Activated T-helper 17 cell treated with anti-CD3 and anti-CD28 coated beads, Interleukin-2, amount 50 U/mL, for 72 hours (primary cell): Measurements from ENCODE around the gene KIF21B. TPM values are rescaled to one million over a fixed set of nuclear protein-coding genes. Genes with fewer than 3 reads are reported as not detected.

ENCODE experiments used
- ATAC-seq: fragments of 150-1000 bp; cut with Tn5 transposase; replicated peaks from 2 replicates; pipeline ENCODE4 v1.10.0; 2021; ENCODE audit warnings: mild to moderate bottlenecking, moderate library complexity
- H3K27ac Mint-ChIP-seq: one replicate; pipeline ENCODE4 v1.8.0; 2022; ENCODE audit warnings: mixed read lengths
- H3K27me3 Mint-ChIP-seq: one replicate; pipeline ENCODE4 v1.8.0; 2022; ENCODE audit warnings: mixed read lengths
- H3K36me3 Mint-ChIP-seq: one replicate; pipeline ENCODE4 v1.8.0; 2022; ENCODE audit warnings: low read depth, mild to moderate bottlenecking, mixed read lengths
- H3K4me1 Mint-ChIP-seq: one replicate; pipeline ENCODE4 v1.8.0; 2022; ENCODE audit warnings: mixed read lengths
- H3K4me3 Mint-ChIP-seq: one replicate; pipeline ENCODE4 v1.8.0; 2022; ENCODE audit warnings: mild to moderate bottlenecking, mixed read lengths
- H3K9me3 Mint-ChIP-seq: one replicate; pipeline ENCODE4 v1.8.0; 2022; ENCODE audit warnings: mixed read lengths
- total RNA-seq, 2 donors: library from RNA; stranded (reverse); gene quantifications; one replicate each; pipeline ENCODE4 v1.2.3, GENCODE V29; 2022

The KIF21B gene
- total RNA-seq, 2 donors from 2014 or later = 64.2 to 102 TPM

DNA sequence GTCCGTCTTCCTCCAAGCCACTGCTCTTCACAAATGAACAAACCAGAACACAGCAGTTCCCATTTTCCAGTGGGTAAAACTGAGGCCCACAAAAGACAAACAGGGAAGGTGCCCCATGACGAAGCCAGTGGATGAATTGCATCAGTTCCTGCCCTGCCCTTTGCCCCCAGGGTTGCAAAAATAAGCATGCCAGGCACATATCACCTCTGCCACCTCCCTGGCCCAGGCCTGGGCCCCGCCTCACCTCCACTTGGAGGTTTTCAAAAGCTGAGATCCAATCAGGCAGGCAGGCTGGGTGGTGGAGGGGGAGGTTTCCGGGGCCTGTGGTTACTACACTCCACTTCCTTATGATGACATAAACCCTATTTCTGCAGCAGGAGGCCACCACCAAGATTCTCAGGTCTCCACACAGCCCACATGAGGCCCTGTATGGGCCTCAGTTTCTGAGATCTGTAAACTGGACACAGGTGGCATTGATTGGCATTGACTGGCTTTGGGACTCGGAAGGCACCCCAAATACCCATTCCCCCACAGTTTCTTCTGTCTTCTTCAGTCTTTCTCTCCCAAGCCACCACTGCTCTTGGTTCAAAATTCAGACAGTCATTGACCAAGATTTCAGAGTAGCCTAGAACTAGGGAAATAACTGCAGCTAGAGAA, 4.1 kb downstream of the KIF21B start:
- H3K27ac Mint-ChIP-seq = peak overlapping the region; percentile 98
- H3K9me3 Mint-ChIP-seq = no peaks in the 10 kb centered on the region
- peak; percentile 83 for ATAC-seq
- no peaks in the 10 kb centered on the region for H3K27me3 Mint-ChIP-seq
- H3K4me1 Mint-ChIP-seq = peaks cover 51% of the 10 kb centered on the region
- peaks cover 45% of the 10 kb centered on the region for H3K36me3 Mint-ChIP-seq
- H3K4me3 Mint-ChIP-seq = peak overlapping the region; percentile 99

DNA sequence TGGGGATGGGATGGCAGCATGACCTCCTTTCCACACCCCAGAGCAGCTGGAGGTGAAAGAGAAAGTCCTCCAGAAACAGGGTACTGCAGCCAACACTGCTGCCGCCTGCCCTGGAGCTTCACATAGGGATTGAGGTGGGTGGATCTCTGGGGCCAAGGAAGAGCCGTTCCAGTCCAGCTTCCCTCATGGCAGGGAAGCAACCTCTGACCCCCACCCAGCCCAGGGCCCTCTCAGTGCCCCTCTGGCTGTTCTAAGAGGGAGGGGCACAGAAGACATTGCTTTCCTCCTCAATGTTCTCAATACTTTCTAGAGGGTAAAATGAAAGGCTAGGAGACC, 5.7 kb downstream of the KIF21B start:
- Mint-ChIP-seq H3K9me3 (no peaks in the 10 kb centered on the region), H3K27ac (peak overlapping the region; percentile 98), H3K4me1 (peaks cover 62% of the 10 kb centered on the region), H3K4me3 (peak overlapping the region; percentile 99), H3K36me3 (peaks cover 47% of the 10 kb centered on the region), H3K27me3 (no peaks in the 10 kb centered on the region)
- no peak for ATAC-seq

DNA sequence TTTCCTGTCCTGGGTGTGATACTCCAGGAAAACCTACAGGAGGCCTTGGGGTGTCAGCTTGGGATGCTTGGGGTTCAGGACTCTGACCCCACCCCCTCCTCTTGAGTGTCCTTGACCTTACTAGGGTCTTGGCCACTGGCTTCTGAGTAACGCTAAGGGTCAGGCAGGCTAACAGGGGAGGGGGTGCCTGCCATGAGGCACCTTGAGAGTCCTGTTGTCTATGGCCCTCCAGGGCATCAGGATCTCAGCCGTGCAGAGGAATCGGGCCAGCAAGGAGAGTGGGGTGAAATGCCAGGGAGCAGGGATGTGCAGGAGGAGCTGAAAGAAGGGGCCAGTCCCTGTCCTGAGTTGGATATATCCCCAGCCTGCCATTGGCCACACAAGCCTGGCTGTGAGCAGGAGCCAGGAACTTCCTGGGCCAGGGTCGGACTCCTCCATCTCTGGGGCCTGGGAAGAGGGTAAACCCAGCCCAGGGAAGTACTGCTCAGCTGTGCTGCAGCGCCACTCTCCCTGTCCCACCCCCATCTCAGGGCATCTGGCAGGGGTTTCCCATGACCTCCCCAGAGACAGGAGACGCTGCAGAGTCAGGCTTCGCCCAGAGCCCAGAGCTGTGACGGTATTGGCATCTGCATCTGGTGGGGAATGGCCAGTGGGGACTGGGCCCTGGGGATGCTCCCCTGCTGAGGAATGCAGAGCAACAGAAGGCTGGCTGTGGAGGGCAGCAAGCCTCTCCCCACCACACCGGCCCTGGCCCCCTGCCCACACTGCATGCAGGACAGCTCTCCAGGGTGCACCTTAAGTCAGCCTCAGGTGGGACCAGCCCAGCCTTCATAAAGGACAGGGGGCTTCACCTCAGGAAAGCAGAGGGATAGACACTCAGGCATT, 6.3 kb downstream of the KIF21B start:
- Mint-ChIP-seq H3K9me3 (no peaks in the 10 kb centered on the region), H3K4me3 (peak overlapping the region; percentile 99), H3K36me3 (peaks cover 44% of the 10 kb centered on the region), H3K27me3 (no peaks in the 10 kb centered on the region), H3K27ac (peak overlapping the region; percentile 98), H3K4me1 (peaks cover 68% of the 10 kb centered on the region)
- no peak for ATAC-seq

DNA sequence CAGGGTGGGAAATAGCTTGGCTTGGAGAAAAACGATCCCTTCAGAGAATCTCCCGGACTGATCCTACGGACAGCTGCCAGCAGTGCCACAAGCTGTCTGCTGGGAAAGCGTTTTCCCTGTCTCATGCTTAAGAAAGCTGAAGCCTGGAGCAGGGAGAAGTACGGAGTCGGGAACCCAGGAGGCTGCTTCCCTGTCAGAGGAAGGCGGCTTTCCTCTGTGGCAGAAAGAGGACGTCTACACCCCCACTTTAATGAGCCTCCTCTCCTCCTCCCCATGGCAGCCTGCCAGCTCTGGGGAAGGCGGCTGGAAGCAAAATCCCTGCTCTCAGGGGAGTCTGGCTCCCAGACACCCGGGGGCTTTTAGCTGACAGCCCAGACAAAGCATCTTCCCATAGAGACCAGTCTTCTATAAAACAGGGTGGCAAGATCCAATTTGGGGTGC, 7.3 kb downstream of the KIF21B start:
- Mint-ChIP-seq H3K4me1 (peaks cover 78% of the 10 kb centered on the region), H3K9me3 (no peaks in the 10 kb centered on the region), H3K36me3 (peaks cover 35% of the 10 kb centered on the region), H3K27ac (peak overlapping the region; percentile 98), H3K27me3 (no peaks in the 10 kb centered on the region), H3K4me3 (peak overlapping the region; percentile 99)
- ATAC-seq = no peak

DNA sequence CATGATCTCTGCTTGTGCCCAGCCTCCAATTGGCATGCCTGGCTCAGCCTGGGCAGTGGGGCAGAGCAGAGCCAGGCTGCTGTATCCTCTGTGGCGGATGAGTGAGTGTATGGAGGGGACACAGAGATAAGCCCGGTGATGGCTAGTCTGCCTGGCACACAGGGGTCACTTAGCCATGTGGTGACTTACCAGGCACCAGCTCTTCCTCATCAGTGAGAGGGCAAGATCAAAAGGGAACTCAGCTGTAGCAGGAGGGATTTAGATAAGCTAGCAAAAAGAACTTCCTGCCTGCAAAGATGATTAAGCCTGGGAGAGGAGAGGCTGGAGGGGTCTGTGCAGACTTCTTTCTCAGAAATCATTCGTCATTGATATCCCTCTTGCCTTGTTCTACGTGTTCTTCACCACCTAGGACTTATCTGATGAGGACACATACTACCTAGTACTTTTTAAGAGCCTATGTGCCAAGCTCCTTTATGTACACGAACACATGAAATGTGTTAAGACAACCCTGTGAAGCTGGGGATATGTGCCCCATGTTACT, 7.9 kb downstream of the KIF21B start:
- ATAC-seq = peak; percentile 48
- H3K27ac Mint-ChIP-seq = peak overlapping the region; percentile 98
- peaks cover 29% of the 10 kb centered on the region for H3K36me3 Mint-ChIP-seq
- H3K27me3 Mint-ChIP-seq = no peaks in the 10 kb centered on the region
- H3K4me3 Mint-ChIP-seq = peak overlapping the region; percentile 99
- H3K9me3 Mint-ChIP-seq = no peaks in the 10 kb centered on the region
- peaks cover 76% of the 10 kb centered on the region for H3K4me1 Mint-ChIP-seq

DNA sequence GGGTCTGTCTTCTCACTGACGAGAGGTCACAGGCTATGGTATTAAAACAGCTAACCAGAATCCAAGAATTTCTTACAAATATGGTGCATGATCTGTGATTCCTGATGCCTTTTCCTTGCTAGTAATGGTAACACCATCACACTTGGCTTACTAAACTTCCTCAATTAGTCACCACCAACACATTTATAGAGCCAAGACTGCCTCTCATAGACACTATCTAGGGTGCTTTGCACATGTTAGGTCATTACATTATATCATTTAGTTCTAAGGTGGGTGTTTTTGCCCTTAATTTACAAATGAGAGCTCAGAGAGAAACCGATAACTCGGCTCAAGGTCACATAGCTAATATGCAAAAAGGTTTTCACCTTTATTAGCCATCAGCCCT, 8.7 kb downstream of the KIF21B start:
- peak overlapping the region; percentile 99 for H3K4me3 Mint-ChIP-seq
- H3K27ac Mint-ChIP-seq = peak overlapping the region; percentile 98
- H3K4me1 Mint-ChIP-seq = peaks cover 68% of the 10 kb centered on the region
- ATAC-seq = no peak
- H3K27me3 Mint-ChIP-seq = no peaks in the 10 kb centered on the region
- peaks cover 22% of the 10 kb centered on the region for H3K36me3 Mint-ChIP-seq
- H3K9me3 Mint-ChIP-seq = no peaks in the 10 kb centered on the region

DNA sequence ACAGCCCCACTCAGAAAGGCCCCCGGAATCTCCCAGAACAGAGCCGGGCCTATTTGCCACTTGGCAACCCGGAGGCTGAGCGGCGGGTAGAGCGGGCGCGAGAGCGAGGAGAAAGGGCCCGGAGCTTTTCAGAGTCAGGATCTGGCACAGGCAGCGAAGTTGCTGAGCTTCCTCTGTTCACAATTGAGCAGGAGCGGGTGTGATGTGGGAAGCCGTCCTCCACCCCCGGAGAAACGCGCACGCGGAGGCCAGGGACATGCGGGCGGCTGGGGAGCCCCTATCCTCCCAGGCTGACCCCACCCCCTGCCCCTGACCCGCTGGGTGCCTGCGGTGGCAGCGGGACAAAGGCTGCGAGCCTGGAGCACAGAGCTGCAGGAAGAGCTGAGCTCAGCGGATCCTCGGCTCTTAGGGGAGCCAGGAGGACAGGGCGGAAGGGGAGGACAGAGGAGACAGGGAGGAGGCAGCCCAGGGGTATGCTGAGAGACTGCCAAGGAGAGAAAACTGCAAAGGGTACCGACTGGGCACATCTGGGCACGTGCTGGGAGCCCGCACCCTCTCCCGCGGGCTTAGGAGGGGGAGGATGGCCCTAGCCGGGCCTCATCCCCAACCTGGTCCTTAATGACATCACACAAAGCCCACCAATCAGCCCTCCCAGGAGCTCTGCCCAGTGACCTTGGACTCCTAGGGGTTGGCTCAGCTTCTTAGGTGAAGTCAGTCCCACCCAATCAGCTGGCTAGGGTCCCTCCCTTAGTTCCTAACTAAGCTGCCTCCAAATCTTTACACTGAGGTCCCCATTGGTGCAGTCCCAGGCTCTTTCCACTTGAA, 9.3 kb downstream of the KIF21B start:
- Mint-ChIP-seq H3K9me3 (no peaks in the 10 kb centered on the region), H3K4me3 (peak overlapping the region; percentile 99), H3K27me3 (no peaks in the 10 kb centered on the region), H3K4me1 (peaks cover 68% of the 10 kb centered on the region), H3K27ac (peak overlapping the region; percentile 98), H3K36me3 (peaks cover 22% of the 10 kb centered on the region)
- no peak for ATAC-seq

DNA sequence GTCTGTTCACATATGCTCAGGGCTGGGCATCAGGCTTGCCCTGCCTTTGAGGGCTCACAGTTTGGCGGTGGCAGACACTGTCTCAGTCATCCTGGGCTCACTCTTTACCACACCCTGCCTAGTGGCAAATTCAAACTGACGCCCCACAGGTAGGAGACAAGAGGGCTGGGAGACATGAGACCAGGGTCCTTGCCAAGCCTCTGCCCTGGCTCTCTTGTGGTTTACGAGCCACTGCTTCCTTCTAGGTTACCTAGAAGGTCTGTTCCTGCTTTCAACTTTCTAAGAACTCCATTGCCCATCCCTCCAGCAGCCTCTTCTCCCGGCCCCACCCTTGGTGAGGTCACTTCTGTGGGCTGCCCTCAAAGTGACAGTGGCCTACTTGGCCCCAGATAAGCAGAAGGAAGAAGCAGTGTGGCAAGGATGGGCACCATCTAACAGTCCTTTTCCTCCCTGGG, 10.5 kb downstream of the KIF21B start:
- no peaks in the 10 kb centered on the region for H3K9me3 Mint-ChIP-seq
- peak; percentile 65 for ATAC-seq
- peak overlapping the region; percentile 73 for H3K4me3 Mint-ChIP-seq
- H3K27ac Mint-ChIP-seq = peak overlapping the region; percentile 92
- peaks cover 17% of the 10 kb centered on the region for H3K36me3 Mint-ChIP-seq
- H3K4me1 Mint-ChIP-seq = peaks cover 60% of the 10 kb centered on the region
- H3K27me3 Mint-ChIP-seq = no peaks in the 10 kb centered on the region

DNA sequence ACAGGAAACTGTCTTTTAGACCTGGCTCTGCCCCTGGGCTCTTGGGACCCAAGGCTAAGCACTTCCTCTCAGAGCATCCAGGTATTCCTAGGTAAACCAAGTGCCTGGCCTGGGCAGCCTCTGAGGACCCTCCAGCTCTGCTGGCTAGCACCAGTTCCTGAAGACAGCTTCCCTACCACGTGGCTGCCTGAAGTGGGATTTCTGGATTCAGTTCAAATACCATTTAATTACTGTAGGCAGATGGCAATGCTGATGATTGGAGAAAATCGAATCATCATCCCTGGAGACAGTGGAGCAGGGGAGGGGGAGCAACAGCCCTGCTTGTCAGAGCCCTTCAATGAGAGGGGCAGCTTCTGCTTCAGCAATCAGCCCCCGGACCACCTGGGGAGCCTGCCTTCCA, 11.9 kb downstream of the KIF21B start:
- H3K27ac Mint-ChIP-seq = peak overlapping the region; percentile 92
- peak overlapping the region; percentile 73 for H3K4me3 Mint-ChIP-seq
- peaks cover 17% of the 10 kb centered on the region for H3K36me3 Mint-ChIP-seq
- no peak for ATAC-seq
- H3K27me3 Mint-ChIP-seq = no peaks in the 10 kb centered on the region
- peaks cover 53% of the 10 kb centered on the region for H3K4me1 Mint-ChIP-seq
- H3K9me3 Mint-ChIP-seq = no peaks in the 10 kb centered on the region

DNA sequence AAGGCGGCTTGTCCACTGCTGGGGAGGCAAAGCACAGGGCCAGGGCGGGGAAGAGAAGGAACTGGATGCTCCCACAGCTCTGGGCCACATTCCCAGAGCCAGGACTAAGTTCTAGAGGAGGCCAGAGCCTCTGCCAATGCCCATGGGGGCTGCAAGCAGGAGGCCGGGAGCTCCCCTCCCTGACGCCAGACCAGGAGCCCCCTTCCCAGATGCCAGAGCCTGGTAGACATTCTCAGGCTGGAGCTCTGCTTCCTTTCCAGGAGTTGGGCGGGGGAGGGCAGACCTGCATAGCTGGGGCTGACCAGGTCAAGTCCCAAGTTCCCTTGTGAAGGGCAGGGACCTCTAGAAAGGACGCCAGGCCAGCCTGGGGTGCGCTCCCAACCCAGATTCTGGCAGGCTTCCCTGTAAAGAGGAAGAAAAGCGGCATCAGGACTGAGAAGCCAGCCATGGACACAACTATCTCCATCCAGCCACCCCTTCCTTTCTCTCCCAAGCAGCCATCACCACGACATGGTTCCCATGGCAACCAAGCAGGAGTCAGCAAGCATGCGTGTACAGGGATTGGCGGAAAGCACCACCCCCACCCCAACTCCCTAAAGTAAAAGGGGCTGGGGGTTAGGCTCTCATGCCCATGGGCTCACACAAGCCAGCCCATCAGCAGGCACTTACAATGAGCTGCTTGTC, 13.4 kb downstream of the KIF21B start:
- Mint-ChIP-seq H3K9me3 (no peaks in the 10 kb centered on the region), H3K27me3 (no peaks in the 10 kb centered on the region), H3K4me3 (no peak overlapping the region), H3K4me1 (peaks cover 43% of the 10 kb centered on the region), H3K27ac (peak overlapping the region; percentile 64), H3K36me3 (peaks cover 17% of the 10 kb centered on the region)
- ATAC-seq = no peak

DNA sequence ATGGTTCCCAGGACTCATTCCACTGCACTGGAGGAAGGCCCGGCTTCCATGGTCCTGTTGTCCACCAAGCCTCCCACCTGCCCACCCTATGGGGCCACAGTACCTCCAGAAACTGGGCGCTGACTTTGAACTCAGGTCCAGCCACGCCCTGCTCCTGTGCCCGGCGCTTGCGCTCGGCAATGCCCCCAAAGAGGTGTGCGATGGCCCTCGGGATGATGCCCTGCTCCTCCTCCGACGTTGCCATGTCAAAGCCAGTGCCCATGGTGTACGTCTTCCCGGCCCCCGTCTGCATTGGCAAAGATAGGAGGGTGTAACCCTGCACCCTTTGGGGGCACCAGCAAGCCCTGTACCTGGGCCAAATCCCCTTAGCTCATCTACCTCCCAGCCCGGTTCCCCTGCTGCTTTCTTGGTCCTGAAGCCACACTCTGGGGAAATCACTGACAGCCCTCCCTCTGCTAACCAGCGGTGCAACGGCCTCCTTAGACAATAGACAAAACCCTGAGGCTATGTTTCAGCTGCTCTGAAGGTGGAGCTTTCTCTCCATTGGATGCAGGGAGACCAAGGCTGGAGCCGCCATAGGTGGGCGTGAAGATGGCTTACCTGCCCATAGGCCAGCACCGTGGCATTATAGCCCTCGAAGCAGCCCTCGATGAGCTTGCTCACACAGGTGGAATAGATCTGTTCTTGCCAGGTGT, 14.7 kb downstream of the KIF21B start:
- Mint-ChIP-seq H3K4me3 (no peak overlapping the region), H3K4me1 (peaks cover 36% of the 10 kb centered on the region), H3K36me3 (peaks cover 17% of the 10 kb centered on the region), H3K9me3 (no peaks in the 10 kb centered on the region), H3K27me3 (no peaks in the 10 kb centered on the region), H3K27ac (peak overlapping the region; percentile 64)
- no peak for ATAC-seq

DNA sequence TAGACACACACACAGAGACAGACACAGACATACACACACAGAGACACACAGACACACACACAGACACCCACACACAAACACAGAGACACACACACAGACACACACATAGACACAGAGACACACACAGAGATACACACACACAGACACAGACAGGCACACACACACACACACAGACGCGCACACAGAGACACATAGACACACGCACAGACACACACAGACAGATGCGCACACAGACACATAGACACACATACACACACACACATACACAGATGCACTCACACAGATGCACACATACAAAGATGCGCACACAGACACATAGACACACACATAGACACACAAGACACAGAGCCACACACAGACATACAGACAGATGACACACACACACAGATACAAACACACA, 16.0 kb downstream of the KIF21B start:
- no peak for ATAC-seq

DNA sequence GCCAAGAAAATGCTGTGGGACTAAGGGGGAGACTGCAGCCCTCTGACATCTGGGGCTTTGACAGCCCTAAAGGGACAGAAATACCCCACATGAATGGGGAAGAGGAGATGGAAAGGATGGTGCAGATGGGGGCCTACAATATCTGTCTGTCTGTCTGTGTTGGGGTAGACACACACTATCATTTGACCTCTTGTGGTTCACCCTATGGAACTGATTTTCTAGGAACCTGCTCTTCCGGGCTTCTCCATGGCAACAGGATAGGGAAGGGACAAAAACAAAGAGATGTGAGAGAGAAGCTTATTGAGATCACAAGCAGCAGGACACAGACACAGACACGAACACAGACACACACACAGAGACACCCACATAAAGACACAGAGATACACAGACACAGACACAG, 17.1 kb downstream of the KIF21B start:
- H3K4me1 Mint-ChIP-seq = peaks cover 30% of the 10 kb centered on the region
- H3K36me3 Mint-ChIP-seq = peaks cover 10% of the 10 kb centered on the region

More for the DNA sequence above, 16.0 kb downstream of the KIF21B start:
- peaks cover 11% of the 10 kb centered on the region for H3K36me3 Mint-ChIP-seq
- no peaks in the 10 kb centered on the region for H3K27me3 Mint-ChIP-seq
- no peaks in the 10 kb centered on the region for H3K9me3 Mint-ChIP-seq
- H3K4me1 Mint-ChIP-seq = peaks cover 30% of the 10 kb centered on the region
- H3K27ac Mint-ChIP-seq = no peak overlapping the region
- no peak overlapping the region for H3K4me3 Mint-ChIP-seq

More for the DNA sequence above, 17.1 kb downstream of the KIF21B start:
- Mint-ChIP-seq H3K27ac (no peak overlapping the region), H3K4me3 (no peak overlapping the region), H3K9me3 (no peaks in the 10 kb centered on the region), H3K27me3 (no peaks in the 10 kb centered on the region)
- no peak for ATAC-seq
